Glutamatergic neuron (in vitro differentiated cells): ENCODE results near the gene HMGXB4. TPM values are rescaled to one million over a fixed set of nuclear protein-coding genes. Genes with fewer than 3 reads are reported as not detected.

Experiments
- DNase-seq: peaks from one replicate; pipeline ENCODE4 v3.0.0; 2022
- H3K27ac Mint-ChIP-seq: one replicate; pipeline ENCODE4 v1.8.0; 2020; ENCODE audit warnings: mild to moderate bottlenecking, mixed read lengths, inconsistent platforms; ENCODE audit not compliant: unreplicated experiment
- H3K27me3 Mint-ChIP-seq: one replicate; pipeline ENCODE4 v1.8.0; 2020; ENCODE audit warnings: mild to moderate bottlenecking, moderate library complexity, mixed read lengths, inconsistent platforms; ENCODE audit not compliant: unreplicated experiment
- H3K36me3 Mint-ChIP-seq: one replicate; pipeline ENCODE4 v1.8.0; 2020; ENCODE audit warnings: mild to moderate bottlenecking, mixed read lengths, inconsistent platforms; ENCODE audit not compliant: unreplicated experiment
- H3K4me1 Mint-ChIP-seq: one replicate; pipeline ENCODE4 v1.8.0; 2020; ENCODE audit warnings: mild to moderate bottlenecking, low read depth, mixed read lengths, inconsistent platforms; ENCODE audit not compliant: unreplicated experiment
- H3K4me3 Mint-ChIP-seq: one replicate; pipeline ENCODE4 v1.8.0; 2020; ENCODE audit warnings: mild to moderate bottlenecking, mixed read lengths, inconsistent platforms; ENCODE audit not compliant: unreplicated experiment
- H3K9me3 Mint-ChIP-seq: one replicate; pipeline ENCODE4 v1.8.0; 2020; ENCODE audit warnings: mild to moderate bottlenecking, moderate library complexity, mixed read lengths, inconsistent platforms; ENCODE audit not compliant: unreplicated experiment
- CTCF ChIP-seq: fragments of 200-600 bp; sonication (generic); IDR thresholded peaks from one replicate; pipeline ENCODE4 v1.5.0; 2021; ENCODE audit not compliant: partially characterized antibody, unreplicated experiment
- total RNA-seq: library from RNA; stranded (reverse); fragmentation: NEBNext Ultra II Directional; extraction: Animal tissue kit (Norgen Biotek cat#: 25700); gene quantifications from one replicate; pipeline ENCODE4 v1.2.1, GENCODE V29; 2021; ENCODE audit not compliant: unreplicated experiment

The HMGXB4 gene
- total RNA-seq, 1 donor from 2014 or later, result 14.4 TPM

GRCh38 chr22:35325209-35325608, 67.9 kb downstream of the HMGXB4 start:
- Mint-ChIP-seq H3K27me3 (no peaks in the 10 kb centered on the region), H3K36me3 (no peaks in the 10 kb centered on the region), H3K27ac (no peak overlapping the region), H3K4me1 (no peaks in the 10 kb centered on the region), H3K4me3 (no peak overlapping the region), H3K9me3 (peaks cover 2% of the 10 kb centered on the region)
- TF ChIP-seq CTCF, result no peak
- DNase-seq, result no peak

GRCh38 chr22:35326854-35327562, 69.7 kb downstream of the HMGXB4 start:
- no peak for DNase-seq
- Mint-ChIP-seq H3K4me1 (no peaks in the 10 kb centered on the region), H3K4me3 (no peak overlapping the region), H3K9me3 (peaks cover 1% of the 10 kb centered on the region), H3K27me3 (peaks cover 2% of the 10 kb centered on the region), H3K27ac (no peak overlapping the region), H3K36me3 (no peaks in the 10 kb centered on the region)
- TF ChIP-seq CTCF, result no peak

- Mint-ChIP-seq H3K9me3 (no peaks in the 10 kb centered on the region), H3K27ac (no peak overlapping the region), H3K4me3 (no peak overlapping the region), H3K4me1 (no peaks in the 10 kb centered on the region), H3K27me3 (peaks cover 2% of the 10 kb centered on the region), H3K36me3 (no peaks in the 10 kb centered on the region)
- no peak for TF ChIP-seq CTCF
- no peak for DNase-seq
These were observed 70.6 kb downstream of the HMGXB4 start for GRCh38 chr22:35327690-35328471.

- no peak for DNase-seq
- Mint-ChIP-seq H3K27me3 (peaks cover 2% of the 10 kb centered on the region), H3K4me3 (no peak overlapping the region), H3K9me3 (no peaks in the 10 kb centered on the region), H3K27ac (no peak overlapping the region), H3K4me1 (no peaks in the 10 kb centered on the region), H3K36me3 (no peaks in the 10 kb centered on the region)
- TF ChIP-seq CTCF, result no peak
These were observed 71.2 kb downstream of the HMGXB4 start for GRCh38 chr22:35328472-35328885.

GRCh38 chr22:35329114-35329847, 72.0 kb downstream of the HMGXB4 start:
- H3K27me3 Mint-ChIP-seq, result peaks cover 2% of the 10 kb centered on the region
- no peak overlapping the region for H3K4me3 Mint-ChIP-seq
- TF ChIP-seq CTCF, result no peak
- H3K36me3 Mint-ChIP-seq, result no peaks in the 10 kb centered on the region
- DNase-seq, result no peak
- H3K9me3 Mint-ChIP-seq, result no peaks in the 10 kb centered on the region
- no peaks in the 10 kb centered on the region for H3K4me1 Mint-ChIP-seq
- H3K27ac Mint-ChIP-seq, result no peak overlapping the region
